ENCODE measurements around the gene MROH8.

MROH8 gene

DNA sequence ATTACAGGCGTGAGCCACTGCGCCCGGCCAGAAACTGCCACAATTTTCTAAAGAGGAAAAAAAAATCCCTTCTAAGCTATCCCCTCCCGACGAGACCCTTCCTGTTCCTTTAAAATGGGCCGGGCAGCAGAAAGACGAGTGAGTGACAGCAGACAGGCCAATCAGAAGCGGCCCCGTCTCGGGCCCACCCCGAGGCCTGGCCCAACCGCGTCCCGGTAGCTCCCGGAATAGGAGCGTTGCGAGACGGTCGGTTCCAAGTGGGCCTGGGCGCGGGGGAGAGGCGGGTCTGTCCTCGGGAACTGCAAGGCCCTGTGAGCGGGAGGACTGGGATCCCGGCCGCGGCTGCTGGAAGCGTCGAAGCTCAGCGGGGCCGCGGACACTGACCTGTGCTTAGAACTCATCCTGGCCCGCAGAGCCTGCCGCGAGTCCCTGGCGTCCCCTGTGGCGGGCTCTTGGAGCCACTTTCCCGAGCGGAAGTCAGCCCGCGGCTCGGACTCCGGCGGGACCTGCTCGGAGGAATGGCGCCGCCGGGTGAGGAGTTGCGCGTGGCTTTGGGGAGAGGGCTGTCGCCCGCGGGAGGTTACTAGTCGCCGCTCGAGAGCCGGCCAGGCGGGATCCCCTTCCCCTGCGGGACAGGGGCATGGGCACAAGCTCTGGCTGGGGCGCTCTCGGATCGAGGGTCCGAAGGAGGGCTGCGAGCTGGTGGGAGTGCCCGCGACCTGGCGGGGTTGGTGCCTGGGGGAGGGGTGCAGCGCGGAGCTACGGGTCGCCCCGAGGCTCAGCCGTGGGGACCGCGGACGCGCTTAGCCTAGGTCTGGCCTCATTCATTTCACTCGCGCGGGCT, at the start of gene MROH8, which contains the start of gene RPN2:
Gene MROH8 (minus strand): TSS at position 710 of the 844 bp plus-strand sequence.
Gene RPN2 (plus strand): TSS at position 492 of the 844 bp plus-strand sequence. CDS start 27 bp downstream, at position 519.
- peak; percentile 99 for DNase-seq (ENCODE audit: low read depth)

GRCh38 chr20:37228656-37229055, 49.3 kb upstream of the MROH8 start:
- no peak for DNase-seq (ENCODE audit: low read depth)

DNA sequence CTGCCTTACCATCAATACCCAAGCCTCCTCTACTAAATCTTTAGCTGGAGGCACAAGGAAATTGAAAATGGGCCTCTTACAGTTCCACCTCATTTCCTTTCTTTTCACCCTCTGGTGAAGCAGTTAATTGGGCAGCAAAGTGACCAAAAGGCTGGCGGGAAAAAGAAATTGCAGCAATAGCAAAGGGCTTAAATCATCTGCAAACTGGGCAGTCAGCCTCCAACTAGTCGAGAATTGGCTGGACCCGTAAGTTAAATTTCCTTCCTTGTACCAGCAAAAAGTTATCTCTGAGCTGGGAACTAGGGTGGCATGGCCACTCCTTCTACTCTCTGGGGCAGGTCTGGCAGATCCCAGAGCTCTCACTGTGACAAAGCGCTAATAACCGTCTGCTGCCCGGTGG, 48.7 kb upstream of the MROH8 start:
- DNase-seq (ENCODE audit: low read depth): peak; percentile 29

GRCh38 chr20:37226889-37227288, 47.5 kb upstream of the MROH8 start:
- DNase-seq (ENCODE audit: low read depth): peak; percentile 86

DNA sequence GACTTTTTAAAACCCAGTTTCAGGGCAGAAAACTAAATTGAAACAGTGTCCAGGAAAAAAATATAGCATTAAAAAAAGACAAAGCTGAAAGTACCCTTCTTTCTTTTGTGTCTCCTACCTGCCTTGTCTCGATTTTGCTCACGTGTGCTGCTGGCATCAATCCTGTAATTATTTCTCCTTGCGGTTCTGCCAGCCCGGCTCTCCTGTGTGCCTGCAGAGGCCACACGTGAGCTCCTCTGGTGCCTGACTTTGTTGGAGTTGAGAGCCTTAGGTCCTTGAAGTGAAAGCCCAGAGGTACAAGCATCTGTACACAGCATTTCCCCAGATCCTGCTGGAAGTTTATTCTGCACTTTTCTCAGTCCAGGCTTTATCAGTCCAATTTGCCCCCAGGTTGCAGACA, 45.8 kb upstream of the MROH8 start:
- no peak for DNase-seq (ENCODE audit: low read depth)

DNA sequence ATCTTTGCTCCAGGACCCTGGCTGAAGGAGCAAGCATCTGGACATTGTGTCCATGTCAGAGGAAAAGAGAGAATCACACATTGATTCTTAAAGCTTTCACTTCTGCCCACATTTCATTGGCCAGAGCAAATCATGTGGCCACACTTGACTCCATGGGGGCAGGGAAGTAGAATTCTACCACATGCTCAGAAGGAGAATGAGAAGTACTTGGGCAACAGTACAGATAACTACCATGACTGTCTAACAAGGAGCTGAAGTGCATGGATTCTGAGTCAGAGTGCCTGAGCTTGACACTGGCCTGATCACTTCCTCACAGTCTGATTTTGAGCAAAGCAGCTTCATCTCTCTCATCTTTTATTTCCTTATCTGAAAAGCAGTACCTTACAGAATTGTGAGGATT, 43.7 kb upstream of the MROH8 start:
- DNase-seq (ENCODE audit: low read depth): peak; percentile 82

GRCh38 chr20:37222086-37222485, 42.7 kb upstream of the MROH8 start:
- no peak for DNase-seq (ENCODE audit: low read depth)

GRCh38 chr20:37220731-37221130, 41.4 kb upstream of the MROH8 start:
- DNase-seq (ENCODE audit: low read depth): peak; percentile 88

GRCh38 chr20:37219751-37220668, 40.7 kb upstream of the MROH8 start:
- peak; percentile 46 for DNase-seq (ENCODE audit: low read depth)

- DNase-seq (ENCODE audit: low read depth): no peak
Measured at GRCh38 chr20:37218976-37219375, 39.6 kb upstream of the MROH8 start.

DNA sequence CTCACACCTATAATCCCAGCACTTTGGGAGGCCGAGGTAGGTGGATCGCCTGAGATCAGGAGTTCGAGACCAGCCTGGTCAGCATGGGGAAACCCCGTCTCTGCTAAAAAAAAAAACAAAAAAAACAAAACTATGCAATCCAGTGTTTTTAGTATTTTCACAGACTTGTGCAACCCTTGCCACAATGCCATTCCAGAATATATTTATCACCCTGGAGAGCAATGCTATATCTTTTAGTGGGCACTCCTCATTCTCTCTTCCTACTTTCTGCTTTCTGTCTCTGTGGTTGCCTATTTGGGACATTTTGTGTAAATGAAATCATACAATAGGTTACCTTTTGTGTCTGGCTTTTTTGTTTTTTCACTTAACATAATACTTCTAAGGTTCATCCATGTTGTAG, 39.1 kb upstream of the MROH8 start:
- DNase-seq (ENCODE audit: low read depth): peak; percentile 56

DNA sequence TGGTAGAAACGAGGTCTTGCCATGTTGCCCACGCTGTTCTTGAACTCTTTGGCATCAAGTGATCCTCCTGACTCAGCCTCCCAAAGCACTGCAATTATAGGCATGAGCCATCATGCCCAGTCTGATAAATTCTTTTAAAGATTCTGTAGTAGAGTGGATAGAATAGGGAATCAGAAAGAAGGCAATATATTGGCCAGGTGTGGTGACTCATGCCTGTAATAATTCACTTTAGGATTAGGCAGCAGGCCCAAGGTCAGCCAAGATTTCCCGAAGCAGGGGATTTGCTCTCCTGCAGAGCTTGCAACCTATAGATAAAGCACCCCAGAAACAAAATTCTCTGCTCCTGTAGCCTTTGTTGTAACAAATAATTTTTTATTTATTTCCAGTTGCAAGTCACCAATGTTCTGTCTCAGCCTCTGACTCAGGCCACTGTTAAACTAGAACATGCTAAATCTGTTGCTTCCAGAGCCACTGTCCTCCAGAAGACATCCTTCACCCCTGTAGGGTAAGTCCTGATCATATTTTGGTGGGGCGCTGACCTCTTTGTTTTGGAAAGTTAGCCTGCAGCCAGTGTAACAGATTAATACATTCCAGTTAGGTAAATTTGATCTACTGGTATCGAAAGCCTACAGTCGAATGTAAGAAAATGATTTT, 30.4 kb upstream of the MROH8 start:
- DNase-seq (ENCODE audit: low read depth): no peak

- DNase-seq (ENCODE audit: low read depth): no peak
Measured at GRCh38 chr20:37209193-37209592, 29.8 kb upstream of the MROH8 start.

GRCh38 chr20:37207171-37207570, 27.8 kb upstream of the MROH8 start:
- no peak for DNase-seq (ENCODE audit: low read depth)

DNA sequence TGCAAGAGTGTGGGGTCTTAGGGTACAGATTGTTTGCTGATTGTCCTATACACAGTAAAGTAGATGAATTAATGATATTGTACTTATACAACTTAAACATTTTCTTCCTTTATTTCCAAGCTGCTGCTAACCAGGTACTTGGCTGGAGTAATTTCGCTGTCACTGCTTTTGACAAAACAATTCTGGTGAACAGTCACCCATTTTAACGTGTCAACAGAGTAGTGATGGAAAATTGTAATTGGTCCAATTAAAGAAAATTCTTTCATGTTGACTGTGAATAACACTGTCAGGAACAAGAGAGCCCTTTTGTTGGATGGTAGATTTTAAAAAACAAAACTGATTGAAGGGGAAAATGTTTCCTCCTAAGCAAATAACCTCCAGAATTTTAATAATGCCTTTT, 26.4 kb upstream of the MROH8 start:
- DNase-seq (ENCODE audit: low read depth): no peak

- DNase-seq (ENCODE audit: low read depth): no peak
Measured at GRCh38 chr20:37205130-37205529, 25.8 kb upstream of the MROH8 start.

- DNase-seq (ENCODE audit: low read depth): peak; percentile 11
Measured at GRCh38 chr20:37204056-37204455, 24.7 kb upstream of the MROH8 start.

DNA sequence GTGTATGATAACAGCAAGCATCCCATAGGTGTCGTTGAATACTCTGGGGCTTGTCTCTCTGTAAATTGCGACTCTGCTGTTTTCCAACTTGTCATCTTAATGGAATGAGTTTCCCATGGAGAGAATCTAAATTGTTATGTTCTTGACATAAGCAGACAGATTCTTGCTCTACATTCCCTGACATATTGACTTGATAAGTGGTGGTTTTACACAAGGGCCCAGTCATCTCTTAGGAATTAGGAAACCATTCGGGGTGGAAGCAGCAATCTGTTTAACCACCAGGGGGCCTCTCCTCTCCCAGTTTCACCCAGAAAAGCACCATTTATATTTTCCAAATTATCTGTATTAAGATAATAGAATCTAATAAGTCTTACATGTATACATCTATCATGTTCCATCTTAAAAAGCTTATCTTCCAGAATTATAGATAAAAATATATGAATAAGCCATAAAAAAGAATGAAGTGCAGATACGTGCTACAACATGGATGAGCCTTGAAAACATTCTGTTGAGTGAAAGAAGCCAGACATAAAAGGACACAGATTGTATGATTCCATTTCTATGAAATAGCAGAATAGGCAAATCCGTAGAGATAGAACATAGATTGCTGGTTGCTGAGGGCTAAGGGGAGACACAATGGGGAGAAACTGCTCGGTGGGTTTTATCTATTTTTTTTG, 23.1 kb upstream of the MROH8 start:
- DNase-seq (ENCODE audit: low read depth): peak; percentile 97

DNA sequence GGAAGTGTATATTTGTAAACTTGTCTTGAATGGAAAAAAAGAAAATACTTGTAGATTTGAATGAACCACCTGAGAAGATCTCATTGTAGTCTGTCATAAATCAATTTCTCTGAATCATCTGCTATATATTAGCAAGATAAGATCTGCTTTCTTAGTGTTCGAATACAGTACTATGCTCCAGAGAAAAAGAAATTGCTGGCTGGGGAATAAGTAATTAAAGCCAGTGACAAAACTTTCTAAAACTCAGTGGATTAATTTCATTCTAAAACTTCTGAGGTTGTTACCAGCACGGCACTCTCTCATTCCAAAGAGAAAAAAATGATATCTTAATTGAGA, 22.4 kb upstream of the MROH8 start:
- DNase-seq (ENCODE audit: low read depth): no peak

DNA sequence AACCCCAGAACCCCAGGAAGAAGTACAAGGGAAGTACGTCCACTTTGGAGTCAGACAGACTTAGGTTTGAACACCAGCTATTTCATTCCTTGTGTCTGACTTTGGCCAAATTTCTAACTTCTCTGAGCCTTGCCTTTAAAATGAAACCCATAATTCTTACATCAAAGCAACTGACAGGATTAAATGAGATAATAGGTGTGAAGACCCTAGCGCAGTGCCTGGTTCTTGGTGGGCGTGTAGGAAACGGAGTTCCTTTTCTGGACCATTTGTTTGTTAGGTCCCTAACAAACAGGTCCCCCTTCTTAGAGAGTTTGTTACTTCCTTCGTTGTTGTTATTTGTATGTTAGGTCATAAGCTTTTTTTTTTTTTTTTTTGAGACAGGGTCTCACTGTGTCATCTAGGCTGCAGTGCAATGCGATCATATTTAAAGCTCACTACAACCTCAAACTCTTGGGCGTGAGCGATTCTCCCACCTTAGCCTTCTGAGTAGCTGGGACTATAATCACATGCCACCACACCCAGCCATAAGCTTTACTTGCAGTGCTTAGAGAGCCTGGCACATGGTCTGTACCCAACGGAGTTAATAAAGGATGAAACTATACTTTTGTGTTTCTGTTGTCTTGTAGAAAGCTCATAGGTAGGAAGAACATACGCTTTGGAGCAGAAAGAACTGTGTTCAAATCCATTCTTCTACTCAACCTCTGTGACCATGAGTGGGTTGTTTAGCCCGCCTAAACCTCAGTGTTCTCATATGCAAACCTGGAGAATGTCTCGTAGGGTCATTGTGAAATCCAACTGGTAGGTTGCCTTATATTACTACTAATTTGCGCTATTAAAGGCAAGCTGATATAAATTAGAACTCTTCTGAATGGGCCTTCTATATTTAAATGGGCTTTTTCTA, 21.8 kb upstream of the MROH8 start:
- no peak for DNase-seq (ENCODE audit: low read depth)

DNA sequence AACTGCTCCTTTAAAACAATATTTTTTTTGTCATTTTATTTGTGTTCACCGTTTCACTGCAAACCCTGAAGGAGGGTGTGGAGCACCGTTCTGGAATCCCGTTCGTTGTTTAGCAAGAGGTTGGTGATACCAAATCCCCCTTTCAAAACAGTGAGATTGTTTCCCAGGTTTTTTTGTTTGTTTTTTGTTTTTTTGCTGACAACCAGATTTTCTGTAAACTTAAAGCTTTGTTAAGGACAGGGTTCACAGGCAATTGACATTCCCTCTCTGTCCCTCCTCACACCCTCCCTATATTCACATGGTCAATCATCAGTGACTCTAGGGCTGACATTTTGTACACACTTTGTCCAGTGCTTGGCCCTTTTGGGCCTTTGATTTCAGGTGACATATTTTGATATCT, 21.0 kb upstream of the MROH8 start:
- DNase-seq (ENCODE audit: low read depth): no peak
